Islet of Langerhans (tissue), 1 donor: ENCODE data around the gene SEPTIN2.
"Not testable (repeated sequence)": the region's sequence is repeated elsewhere in the genome, so short reads cannot be mapped to it uniquely, and the experiment has no call there.

Experiments
- FAIRE-seq: peaks from one replicate; lab custom pipeline; 2011; peaks lifted over from hg19 to GRCh38; lab: Jason Lieb, UNC

SEPTIN2 gene

GRCh38 chr2:241288324-241288888 lies 27.3 kb upstream of the SEPTIN2 start:
- no peak for FAIRE-seq

GRCh38 chr2:241289053-241289452 lies 26.7 kb upstream of the SEPTIN2 start:
- no peak for FAIRE-seq

GRCh38 chr2:241289597-241289996 lies 26.1 kb upstream of the SEPTIN2 start:
- FAIRE-seq: no peak

- no peak for FAIRE-seq
Observed at GRCh38 chr2:241291153-241291552, 24.6 kb upstream of the SEPTIN2 start.

- no peak for FAIRE-seq
Observed at GRCh38 chr2:241291977-241292376, 23.7 kb upstream of the SEPTIN2 start.

GRCh38 chr2:241293378-241293797 lies 22.3 kb upstream of the SEPTIN2 start:
- FAIRE-seq: not testable (repeated sequence)

GRCh38 chr2:241295326-241296095 lies 20.2 kb upstream of the SEPTIN2 start:
- no peak for FAIRE-seq

GRCh38 chr2:241296767-241297166 lies 19.0 kb upstream of the SEPTIN2 start:
- no peak for FAIRE-seq

GRCh38 chr2:241298673-241299072 lies 17.1 kb upstream of the SEPTIN2 start:
- FAIRE-seq: no peak

GRCh38 chr2:241300000-241300399 lies 15.7 kb upstream of the SEPTIN2 start:
- FAIRE-seq: no peak

- no peak for FAIRE-seq
Observed at GRCh38 chr2:241302083-241302482, 13.6 kb upstream of the SEPTIN2 start.

GRCh38 chr2:241302759-241303651 lies 12.7 kb upstream of the SEPTIN2 start:
- FAIRE-seq: no peak

GRCh38 chr2:241304039-241304670 lies 11.6 kb upstream of the SEPTIN2 start:
- FAIRE-seq: no peak

- FAIRE-seq: no peak
Observed at GRCh38 chr2:241307055-241307454, 8.7 kb upstream of the SEPTIN2 start.

- FAIRE-seq: no peak
Observed at GRCh38 chr2:241308267-241308666, 7.5 kb upstream of the SEPTIN2 start.

GRCh38 chr2:241308832-241309500 lies 6.8 kb upstream of the SEPTIN2 start:
- no peak for FAIRE-seq

- FAIRE-seq: no peak
Observed at GRCh38 chr2:241309684-241310117, 6.0 kb upstream of the SEPTIN2 start.

GRCh38 chr2:241310917-241311566 lies 4.7 kb upstream of the SEPTIN2 start:
- FAIRE-seq: no peak

GRCh38 chr2:241312082-241312481 lies 3.6 kb upstream of the SEPTIN2 start:
- FAIRE-seq: no peak

GRCh38 chr2:241313543-241314095 lies 2.1 kb upstream of the SEPTIN2 start:
- FAIRE-seq: no peak
